Activated CD4-positive, alpha-beta T cell treated with anti-CD3 and anti-CD28 coated beads, Interleukin-2, amount 10 ng/mL, durations not matched to agents 24 days and 14 days (primary cell): ENCODE results near the gene ANO3. TPM values are rescaled to one million over a fixed set of nuclear protein-coding genes. Genes with fewer than 3 reads are reported as not detected.

Experiments used
- DNase-seq: peaks from one replicate; pipeline ENCODE4 v3.0.0; 2022
- H3K27ac Mint-ChIP-seq: one replicate; pipeline ENCODE4 v1.8.0; 2022; ENCODE audit warnings: mild to moderate bottlenecking, mixed read lengths
- H3K27me3 Mint-ChIP-seq: one replicate; pipeline ENCODE4 v1.8.0; 2022; ENCODE audit warnings: mixed read lengths
- H3K36me3 Mint-ChIP-seq: one replicate; pipeline ENCODE4 v1.8.0; 2022; ENCODE audit warnings: low read depth, mild to moderate bottlenecking, mixed read lengths
- H3K4me1 Mint-ChIP-seq: one replicate; pipeline ENCODE4 v1.8.0; 2021; ENCODE audit warnings: mixed read lengths
- H3K4me3 Mint-ChIP-seq: one replicate; pipeline ENCODE4 v1.8.0; 2022; ENCODE audit warnings: mild to moderate bottlenecking, moderate library complexity, mixed read lengths
- H3K9me3 Mint-ChIP-seq: one replicate; pipeline ENCODE4 v1.8.0; 2021; ENCODE audit warnings: mixed read lengths
- intact Hi-C: fragments of 100-400 bp; cut with micrococcal nuclease; formaldehyde crosslinking; loops from one replicate; pipeline ENCODE4 v1.15.1; 2023
- total RNA-seq: library from RNA; stranded (reverse); gene quantifications from 2 replicates; pipeline ENCODE4 v1.2.3, GENCODE V29; 2022

Gene ANO3
- total RNA-seq, 1 donor from 2014 or later: not detected

DNA sequence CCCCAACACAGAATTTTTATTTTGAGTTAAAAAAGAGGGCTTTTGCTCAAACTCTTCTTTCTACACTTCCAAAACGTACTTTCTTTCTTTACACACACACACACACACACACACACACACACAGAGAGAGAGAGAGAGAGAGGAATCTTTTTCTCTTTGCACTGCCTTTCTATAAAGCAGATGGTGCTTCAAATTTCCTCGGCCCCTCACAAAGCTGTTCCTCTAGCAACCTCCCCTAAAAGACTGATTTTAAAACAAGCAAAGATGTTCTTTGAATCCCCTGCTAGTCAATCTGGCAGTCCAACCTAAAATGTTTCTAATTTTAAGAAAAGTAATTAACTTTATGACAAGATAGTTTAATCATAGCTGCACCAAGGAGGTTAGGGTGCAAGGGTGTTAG is 2.7 kb upstream of the ANO3 start:
- Mint-ChIP-seq H3K4me3 (no peak overlapping the region), H3K27ac (no peak overlapping the region), H3K36me3 (no peaks in the 10 kb centered on the region), H3K9me3 (no peaks in the 10 kb centered on the region), H3K4me1 (no peaks in the 10 kb centered on the region), H3K27me3 (peaks cover 13% of the 10 kb centered on the region)
- intact Hi-C loops: no loop called here
- DNase-seq: no peak

- Mint-ChIP-seq H3K27ac (no peak overlapping the region), H3K36me3 (no peaks in the 10 kb centered on the region), H3K4me3 (no peak overlapping the region), H3K27me3 (peaks cover 13% of the 10 kb centered on the region), H3K4me1 (no peaks in the 10 kb centered on the region), H3K9me3 (no peaks in the 10 kb centered on the region)
- no peak for DNase-seq
- intact Hi-C loops: no loop called here
Measured at GRCh38 chr11:26330262-26330661, 1.7 kb upstream of the ANO3 start.

- no peaks in the 10 kb centered on the region for H3K9me3 Mint-ChIP-seq
- peaks cover 13% of the 10 kb centered on the region for H3K27me3 Mint-ChIP-seq
- no peak for DNase-seq
- no peaks in the 10 kb centered on the region for H3K36me3 Mint-ChIP-seq
- no peaks in the 10 kb centered on the region for H3K4me1 Mint-ChIP-seq
- intact Hi-C loops: no loop called here
- no peak overlapping the region for H3K4me3 Mint-ChIP-seq
- no peak overlapping the region for H3K27ac Mint-ChIP-seq
Measured at GRCh38 chr11:26332572-26332915, 614 bp downstream of the ANO3 start.

DNA sequence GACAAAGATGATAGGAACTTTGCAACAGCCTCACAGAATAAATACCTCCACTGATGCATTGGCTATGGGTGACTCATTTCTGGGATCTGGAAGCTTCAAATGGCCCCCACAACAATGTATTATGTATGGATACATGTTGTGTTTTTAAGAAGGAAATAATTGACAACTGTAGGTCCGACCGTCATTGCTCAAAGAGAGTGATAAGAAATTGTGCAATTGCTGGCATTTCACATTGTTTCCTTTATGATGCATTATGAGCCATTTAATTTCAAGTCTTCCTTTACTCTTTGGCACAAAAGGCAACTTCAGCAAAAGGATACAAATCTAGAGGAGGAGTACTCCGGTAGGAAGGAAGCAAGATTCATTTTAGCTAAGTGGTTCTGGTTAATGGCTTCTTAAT is 2.0 kb downstream of the ANO3 start:
- Mint-ChIP-seq H3K36me3 (no peaks in the 10 kb centered on the region), H3K27me3 (peaks cover 13% of the 10 kb centered on the region), H3K4me1 (no peaks in the 10 kb centered on the region), H3K27ac (no peak overlapping the region), H3K4me3 (no peak overlapping the region), H3K9me3 (no peaks in the 10 kb centered on the region)
- intact Hi-C loops: no loop called here
- DNase-seq: no peak

- Mint-ChIP-seq H3K27ac (no peak overlapping the region), H3K4me1 (no peaks in the 10 kb centered on the region), H3K9me3 (no peaks in the 10 kb centered on the region), H3K27me3 (peaks cover 12% of the 10 kb centered on the region), H3K36me3 (no peaks in the 10 kb centered on the region), H3K4me3 (no peak overlapping the region)
- intact Hi-C loops: no loop called here
- DNase-seq: no peak
Measured at GRCh38 chr11:26335903-26336302, 4.0 kb downstream of the ANO3 start.

GRCh38 chr11:26344647-26345046 is 12.7 kb downstream of the ANO3 start:
- DNase-seq: no peak
- Mint-ChIP-seq H3K4me1 (no peaks in the 10 kb centered on the region), H3K27me3 (no peaks in the 10 kb centered on the region), H3K9me3 (no peaks in the 10 kb centered on the region), H3K4me3 (no peak overlapping the region), H3K27ac (no peak overlapping the region), H3K36me3 (no peaks in the 10 kb centered on the region)
- intact Hi-C loops: no loop called here

DNA sequence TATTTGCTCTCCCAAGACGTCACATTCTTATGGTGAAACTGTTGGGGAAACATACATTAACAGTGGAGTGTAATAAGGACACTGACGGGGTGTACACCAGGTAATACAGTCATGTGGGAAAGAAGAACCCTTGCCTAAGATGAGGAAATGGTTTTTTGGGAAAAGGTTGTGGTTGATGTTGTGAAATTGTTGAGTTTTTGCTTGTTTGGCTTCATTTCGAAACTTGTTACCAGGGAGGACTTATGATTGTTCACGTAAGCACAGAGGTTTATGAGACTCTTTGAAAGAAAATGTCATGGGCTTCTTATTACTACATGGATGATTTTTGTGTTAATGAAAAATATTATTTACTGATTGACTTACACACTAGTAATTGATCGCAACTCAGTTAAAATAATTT is 16.8 kb downstream of the ANO3 start:
- no peaks in the 10 kb centered on the region for H3K4me1 Mint-ChIP-seq
- H3K9me3 Mint-ChIP-seq: peaks cover 3% of the 10 kb centered on the region
- DNase-seq: no peak
- H3K27me3 Mint-ChIP-seq: no peaks in the 10 kb centered on the region
- intact Hi-C loops: no loop called here
- no peak overlapping the region for H3K4me3 Mint-ChIP-seq
- H3K27ac Mint-ChIP-seq: no peak overlapping the region
- H3K36me3 Mint-ChIP-seq: no peaks in the 10 kb centered on the region

- Mint-ChIP-seq H3K9me3 (peaks cover 3% of the 10 kb centered on the region), H3K27me3 (no peaks in the 10 kb centered on the region), H3K36me3 (no peaks in the 10 kb centered on the region), H3K4me3 (no peak overlapping the region), H3K4me1 (no peaks in the 10 kb centered on the region), H3K27ac (no peak overlapping the region)
- intact Hi-C loops: no loop called here
- DNase-seq: no peak
Measured at GRCh38 chr11:26350002-26350401, 18.1 kb downstream of the ANO3 start.

- no peak overlapping the region for H3K4me3 Mint-ChIP-seq
- DNase-seq: no peak
- H3K36me3 Mint-ChIP-seq: no peaks in the 10 kb centered on the region
- intact Hi-C loops: no loop called here
- no peak overlapping the region for H3K27ac Mint-ChIP-seq
- no peaks in the 10 kb centered on the region for H3K27me3 Mint-ChIP-seq
- no peaks in the 10 kb centered on the region for H3K4me1 Mint-ChIP-seq
- peaks cover 3% of the 10 kb centered on the region for H3K9me3 Mint-ChIP-seq
Measured at GRCh38 chr11:26353010-26353409, 21.1 kb downstream of the ANO3 start.

DNA sequence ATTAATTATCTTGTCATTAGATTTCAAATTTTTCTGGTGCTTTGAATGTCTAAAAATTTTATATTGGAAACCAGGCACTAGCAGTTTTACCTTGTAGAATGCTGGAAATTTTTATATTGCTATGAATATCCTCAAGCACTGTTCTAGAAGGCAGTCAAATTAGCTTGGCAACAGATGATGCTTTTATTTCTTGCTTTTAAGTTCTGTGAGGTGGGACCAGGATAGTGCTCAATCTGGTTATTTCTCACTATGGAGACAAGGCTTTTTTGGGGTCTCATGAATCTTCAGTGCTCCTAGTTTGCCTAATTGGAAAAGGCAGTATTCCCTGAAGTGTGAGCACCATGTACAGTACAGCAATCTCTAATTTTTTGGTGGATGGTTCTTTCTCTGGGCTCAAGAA is 27.1 kb downstream of the ANO3 start:
- no peak overlapping the region for H3K27ac Mint-ChIP-seq
- H3K36me3 Mint-ChIP-seq: no peaks in the 10 kb centered on the region
- H3K27me3 Mint-ChIP-seq: no peaks in the 10 kb centered on the region
- H3K9me3 Mint-ChIP-seq: no peaks in the 10 kb centered on the region
- no peak for DNase-seq
- intact Hi-C loops: no loop called here
- no peak overlapping the region for H3K4me3 Mint-ChIP-seq
- H3K4me1 Mint-ChIP-seq: no peaks in the 10 kb centered on the region

DNA sequence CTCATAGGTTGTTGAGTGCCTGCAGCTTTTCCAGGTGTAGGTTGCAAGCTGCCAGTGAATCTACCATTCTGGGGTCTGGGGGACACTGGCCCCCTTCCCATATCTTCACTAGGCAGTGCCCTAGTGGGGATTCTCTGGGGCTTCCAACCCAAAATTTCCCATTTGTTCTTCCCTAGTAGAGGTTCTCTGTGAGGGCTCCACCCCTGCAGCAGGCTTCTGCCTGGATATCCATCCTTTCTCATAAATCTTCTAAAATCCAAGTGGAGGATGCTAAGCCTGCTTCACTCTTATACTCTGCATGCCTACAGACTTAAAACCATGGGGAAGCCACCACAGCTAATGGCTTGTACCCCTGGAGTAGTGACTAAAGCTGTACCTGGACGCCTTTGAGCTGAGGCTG is 33.4 kb downstream of the ANO3 start:
- no peaks in the 10 kb centered on the region for H3K36me3 Mint-ChIP-seq
- peaks cover 11% of the 10 kb centered on the region for H3K9me3 Mint-ChIP-seq
- H3K27me3 Mint-ChIP-seq: no peaks in the 10 kb centered on the region
- intact Hi-C loops: no loop called here
- no peak overlapping the region for H3K4me3 Mint-ChIP-seq
- no peaks in the 10 kb centered on the region for H3K4me1 Mint-ChIP-seq
- DNase-seq: no peak
- no peak overlapping the region for H3K27ac Mint-ChIP-seq

DNA sequence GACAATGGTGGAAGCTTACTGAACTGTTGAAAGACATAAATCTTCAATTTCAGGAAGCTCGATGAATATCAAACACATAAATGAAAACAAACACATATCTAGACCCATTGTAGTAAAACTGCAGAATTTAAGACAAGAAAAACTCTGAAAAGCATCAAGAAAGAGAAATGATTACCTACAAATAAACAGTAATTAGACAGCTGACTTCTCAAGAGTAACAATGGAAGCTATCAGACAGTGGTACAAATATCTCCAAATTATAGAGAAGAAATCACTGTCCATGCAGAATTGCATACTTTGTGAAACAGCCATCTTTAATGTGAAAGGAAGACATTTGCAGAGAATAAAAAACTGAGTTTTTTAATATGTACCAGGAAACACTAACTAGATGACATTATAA is 45.7 kb downstream of the ANO3 start:
- Mint-ChIP-seq H3K27me3 (no peaks in the 10 kb centered on the region), H3K4me3 (no peak overlapping the region), H3K9me3 (peaks cover 3% of the 10 kb centered on the region), H3K4me1 (no peaks in the 10 kb centered on the region), H3K27ac (no peak overlapping the region), H3K36me3 (no peaks in the 10 kb centered on the region)
- intact Hi-C loops: no loop called here
- no peak for DNase-seq

DNA sequence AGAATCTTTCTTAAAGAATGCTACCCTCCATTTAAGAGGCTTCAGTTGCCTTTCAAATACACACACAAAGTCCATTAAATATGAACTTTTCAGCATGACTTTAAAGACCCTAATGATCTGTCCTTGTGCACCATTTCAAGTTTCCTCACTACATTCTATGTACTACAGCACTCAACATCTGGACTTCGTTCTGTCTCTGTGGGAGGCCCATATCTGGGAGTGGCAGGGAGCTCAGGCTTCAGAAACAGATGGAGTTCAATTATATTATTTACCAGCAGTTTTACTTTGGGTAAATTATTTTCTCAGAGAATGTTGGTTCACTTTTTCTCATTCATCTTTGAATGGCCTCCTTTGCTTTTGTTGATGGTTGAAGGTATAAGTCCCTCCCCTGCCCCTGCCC is 67.4 kb downstream of the ANO3 start:
- intact Hi-C loops: no loop called here
- Mint-ChIP-seq H3K36me3 (no peaks in the 10 kb centered on the region), H3K27me3 (no peaks in the 10 kb centered on the region), H3K4me3 (no peak overlapping the region), H3K27ac (no peak overlapping the region), H3K9me3 (no peaks in the 10 kb centered on the region), H3K4me1 (no peaks in the 10 kb centered on the region)
- no peak for DNase-seq

GRCh38 chr11:26410706-26411366 is 78.9 kb downstream of the ANO3 start:
- no peak overlapping the region for H3K27ac Mint-ChIP-seq
- no peaks in the 10 kb centered on the region for H3K9me3 Mint-ChIP-seq
- no peaks in the 10 kb centered on the region for H3K4me1 Mint-ChIP-seq
- H3K27me3 Mint-ChIP-seq: no peaks in the 10 kb centered on the region
- H3K4me3 Mint-ChIP-seq: no peak overlapping the region
- DNase-seq: no peak
- intact Hi-C loops: no loop called here
- H3K36me3 Mint-ChIP-seq: no peaks in the 10 kb centered on the region

- Mint-ChIP-seq H3K27ac (no peak overlapping the region), H3K4me3 (no peak overlapping the region), H3K36me3 (no peaks in the 10 kb centered on the region), H3K27me3 (no peaks in the 10 kb centered on the region), H3K9me3 (no peaks in the 10 kb centered on the region), H3K4me1 (no peaks in the 10 kb centered on the region)
- intact Hi-C loops: no loop called here
- DNase-seq: no peak
Measured at GRCh38 chr11:26412955-26413354, 81.0 kb downstream of the ANO3 start.
